Panc1 (cell line): ENCODE measurements around the gene DDX10.

Experiments
- POLR2AphosphoS5 ChIP-seq: IDR thresholded peaks from 2 replicates; pipeline ENCODE4 v1.6.1; 2012; ENCODE audit warnings: mild to moderate bottlenecking, low read depth, low read length, moderate library complexity
- TF ChIP-seq, protein P1 (sequence below): fragments of 450-650 bp; IDR thresholded peaks from 2 replicates; pipeline ENCODE4 v1.5.1; 2017; ENCODE audit warnings: mild to moderate bottlenecking

DNA sequence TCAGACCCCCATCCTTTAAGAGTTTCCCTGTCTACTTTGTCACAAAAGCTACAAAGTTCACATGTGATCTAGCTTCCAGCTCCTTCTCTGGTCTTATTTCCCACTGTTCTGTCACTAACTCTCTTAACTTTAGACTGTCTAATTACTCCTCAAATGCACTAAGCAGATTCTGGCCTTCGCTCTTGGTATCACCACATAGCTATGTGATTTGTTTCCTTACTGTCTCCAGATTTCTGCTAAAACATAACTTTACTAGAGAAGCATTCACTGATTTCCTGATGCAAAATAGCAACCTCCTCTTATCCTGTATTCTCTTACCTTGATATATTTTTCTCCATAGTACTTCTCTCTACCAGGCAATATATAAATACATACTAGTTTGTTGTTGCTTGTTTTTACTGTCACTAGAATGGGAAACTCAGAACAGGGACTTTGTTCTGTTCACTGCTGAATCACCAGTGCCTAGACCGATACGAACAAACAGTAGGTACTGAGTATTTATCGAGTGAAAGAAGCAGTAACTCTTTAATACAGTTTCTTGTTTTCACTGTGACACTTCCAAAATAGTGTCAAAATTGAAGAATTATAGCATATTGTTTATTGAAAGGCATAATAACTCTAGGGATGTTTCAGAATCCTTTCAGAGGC, 205.6 kb downstream of the DDX10 start:
- TF ChIP-seq, protein P1, sequence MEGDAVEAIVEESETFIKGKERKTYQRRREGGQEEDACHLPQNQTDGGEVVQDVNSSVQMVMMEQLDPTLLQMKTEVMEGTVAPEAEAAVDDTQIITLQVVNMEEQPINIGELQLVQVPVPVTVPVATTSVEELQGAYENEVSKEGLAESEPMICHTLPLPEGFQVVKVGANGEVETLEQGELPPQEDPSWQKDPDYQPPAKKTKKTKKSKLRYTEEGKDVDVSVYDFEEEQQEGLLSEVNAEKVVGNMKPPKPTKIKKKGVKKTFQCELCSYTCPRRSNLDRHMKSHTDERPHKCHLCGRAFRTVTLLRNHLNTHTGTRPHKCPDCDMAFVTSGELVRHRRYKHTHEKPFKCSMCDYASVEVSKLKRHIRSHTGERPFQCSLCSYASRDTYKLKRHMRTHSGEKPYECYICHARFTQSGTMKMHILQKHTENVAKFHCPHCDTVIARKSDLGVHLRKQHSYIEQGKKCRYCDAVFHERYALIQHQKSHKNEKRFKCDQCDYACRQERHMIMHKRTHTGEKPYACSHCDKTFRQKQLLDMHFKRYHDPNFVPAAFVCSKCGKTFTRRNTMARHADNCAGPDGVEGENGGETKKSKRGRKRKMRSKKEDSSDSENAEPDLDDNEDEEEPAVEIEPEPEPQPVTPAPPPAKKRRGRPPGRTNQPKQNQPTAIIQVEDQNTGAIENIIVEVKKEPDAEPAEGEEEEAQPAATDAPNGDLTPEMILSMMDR = no peak
- no peak for TF ChIP-seq POLR2AphosphoS5
